ENCODE data around the gene WARS2.

GRCh38 chr1:118982821-118983557 is 157.5 kb downstream of the WARS2 start:
- no peak for TF ChIP-seq CTCF (conservative IDR thresholded peaks at IDR 0.05)
- TF ChIP-seq ZFX (IDR thresholded peaks at IDR 0.05): no peak
